H9 (cell line): ENCODE measurements around the gene UBE2V1. TPM values are rescaled to one million over a fixed set of nuclear protein-coding genes. Genes with fewer than 3 reads are reported as not detected.
A peak's percentile ranks its signal among the peaks of the same experiment; 100 is the strongest.

ENCODE experiments used
- DNase-seq: peaks from one replicate; pipeline ENCODE4 v3.0.0-alpha.2; 2017
- H2AFZ ChIP-seq: one replicate; pipeline ENCODE4 v1.6.1; 2013; ENCODE audit warnings: mild to moderate bottlenecking, low read length, control low read depth, moderate library complexity
- H2AK5ac ChIP-seq: 2 replicates; pipeline ENCODE4 v1.6.1; 2013; ENCODE audit warnings: low read length, control low read depth, mixed read lengths; ENCODE audit not compliant: insufficient read length
- H2BK120ac ChIP-seq: one replicate; pipeline ENCODE4 v1.6.1; 2013; ENCODE audit warnings: low read depth, mild to moderate bottlenecking, low read length, control low read depth, inconsistent platforms; ENCODE audit not compliant: poor library complexity, severe bottlenecking
- H2BK12ac ChIP-seq: 2 replicates; pipeline ENCODE4 v1.6.1; 2013; ENCODE audit warnings: low read length, control low read depth, mixed read lengths, low read depth; ENCODE audit not compliant: insufficient read length
- H2BK15ac ChIP-seq: 2 replicates; pipeline ENCODE4 v1.6.1; 2013; ENCODE audit warnings: low read depth, low read length, control low read depth
- H2BK20ac ChIP-seq: one replicate; pipeline ENCODE4 v1.6.1; 2013; ENCODE audit warnings: low read depth, mild to moderate bottlenecking, low read length, control low read depth, inconsistent platforms; ENCODE audit not compliant: poor library complexity, severe bottlenecking
- H2BK5ac ChIP-seq: 2 replicates; pipeline ENCODE4 v1.6.1; 2013; ENCODE audit warnings: low read length, control low read depth, mixed read lengths; ENCODE audit not compliant: insufficient read length
- H3K14ac ChIP-seq: 2 replicates; pipeline ENCODE4 v1.6.1; 2013; ENCODE audit warnings: low read length, control low read depth; ENCODE audit not compliant: insufficient read depth
- H3K18ac ChIP-seq: 2 replicates; pipeline ENCODE4 v1.6.1; 2013; ENCODE audit warnings: low read depth, mild to moderate bottlenecking, mixed read lengths, low read length, control low read depth; ENCODE audit not compliant: insufficient read length
- H3K23ac ChIP-seq: 2 replicates; pipeline ENCODE4 v1.6.1; 2013; ENCODE audit warnings: low read length, control low read depth, mixed read lengths, low read depth; ENCODE audit not compliant: insufficient read length
- H3K23me2 ChIP-seq: 2 replicates; pipeline ENCODE4 v1.6.1; 2013; ENCODE audit warnings: low read depth, mild to moderate bottlenecking, mixed read lengths, low read length, control low read depth; ENCODE audit not compliant: insufficient read length, poor library complexity, severe bottlenecking
- H3K27ac ChIP-seq: 2 replicates; pipeline ENCODE4 v1.5.1; 2013; ENCODE audit warnings: low read length, control low read depth, mixed read lengths, low read depth; ENCODE audit not compliant: insufficient read length
- H3K27me3 ChIP-seq: 2 replicates; pipeline ENCODE4 v1.6.1; 2013; ENCODE audit warnings: low read length, control low read depth, inconsistent platforms; ENCODE audit not compliant: insufficient read depth
- H3K4ac ChIP-seq: 2 replicates; pipeline ENCODE4 v1.6.1; 2013; ENCODE audit warnings: low read depth, mild to moderate bottlenecking, control low read depth, inconsistent platforms, low read length, moderate library complexity
- H3K4me1 ChIP-seq: 2 replicates; pipeline ENCODE4 v1.6.1; 2013; ENCODE audit warnings: low read length, control low read depth, inconsistent platforms; ENCODE audit not compliant: insufficient read depth
- H3K4me2 ChIP-seq: 2 replicates; pipeline ENCODE4 v1.6.1; 2013; ENCODE audit warnings: low read length, control low read depth, mixed read lengths; ENCODE audit not compliant: insufficient read length, insufficient read depth
- H3K56ac ChIP-seq: 2 replicates; pipeline ENCODE4 v1.6.1; 2013; ENCODE audit warnings: low read depth, mild to moderate bottlenecking, mixed read lengths, low read length, control low read depth; ENCODE audit not compliant: insufficient read length
- H3K79me1 ChIP-seq: 2 replicates; pipeline ENCODE4 v1.6.1; 2013; ENCODE audit warnings: low read depth, mild to moderate bottlenecking, moderate library complexity, low read length, control low read depth, inconsistent platforms; ENCODE audit not compliant: insufficient read depth, poor library complexity, severe bottlenecking
- H3K79me2 ChIP-seq: 2 replicates; pipeline ENCODE4 v1.6.1; 2013; ENCODE audit warnings: low read length, control low read depth, inconsistent platforms; ENCODE audit not compliant: insufficient read depth
- H3K9ac ChIP-seq: 2 replicates; pipeline ENCODE4 v1.6.1; 2013; ENCODE audit warnings: low read length, control low read depth, mixed read lengths; ENCODE audit not compliant: insufficient read length; ENCODE audit errors: extremely low read depth
- H3K9me3 ChIP-seq: one replicate; pipeline ENCODE4 v1.6.1; 2013; ENCODE audit warnings: low read depth, low read length, inconsistent platforms; ENCODE audit not compliant: control insufficient read depth
- H3T11ph ChIP-seq: one replicate; pipeline ENCODE4 v1.6.1; 2013; ENCODE audit warnings: mild to moderate bottlenecking, low read length, control low read depth, inconsistent platforms
- H4K20me1 ChIP-seq: one replicate; pipeline ENCODE4 v1.6.1; 2013; ENCODE audit not compliant: control insufficient read depth, insufficient read length, insufficient read depth
- H4K5ac ChIP-seq: 2 replicates; pipeline ENCODE4 v1.6.1; 2013; ENCODE audit warnings: low read depth, mild to moderate bottlenecking, mixed read lengths, low read length, control low read depth; ENCODE audit not compliant: insufficient read length
- H4K8ac ChIP-seq: replicated peaks from 2 replicates; pipeline ENCODE4 v1.6.1; 2013; ENCODE audit warnings: low read length, control low read depth, mixed read lengths, low read depth; ENCODE audit not compliant: insufficient read length
- H4K91ac ChIP-seq: 2 replicates; pipeline ENCODE4 v1.6.1; 2013; ENCODE audit warnings: low read depth, mild to moderate bottlenecking, moderate library complexity, mixed read lengths, low read length, control low read depth; ENCODE audit not compliant: insufficient read length
- H3K27ac Mint-ChIP-seq, 3 experiments: 2 replicates in 2 of 3; 3 replicates in 1 of 3; pipeline ENCODE4 v1.8.0; 2020 to 2021; ENCODE audit warnings: mixed read lengths in 3 of 3, mild to moderate bottlenecking in 1 of 3, moderate library complexity in 1 of 3
- H3K27me3 Mint-ChIP-seq: 2 replicates; pipeline ENCODE4 v1.8.0; 2021; ENCODE audit warnings: low read depth, mild to moderate bottlenecking, moderate library complexity, mixed read lengths
- H3K36me3 Mint-ChIP-seq, 3 experiments: 2 replicates in 2 of 3; 3 replicates in 1 of 3; pipeline ENCODE4 v1.8.0; 2020 to 2021; ENCODE audit warnings: low read depth in 3 of 3, mixed read lengths in 3 of 3; ENCODE audit not compliant: insufficient read depth in 1 of 3
- H3K4me1 Mint-ChIP-seq, 2 experiments: 2 replicates each; pipeline ENCODE4 v1.8.0; 2020; ENCODE audit warnings: mixed read lengths in 2 of 2
- H3K4me3 Mint-ChIP-seq, 2 experiments: 2 replicates in 1 of 2; 3 replicates in 1 of 2; pipeline ENCODE4 v1.8.0; 2020 to 2021; ENCODE audit warnings: mild to moderate bottlenecking in 2 of 2, mixed read lengths in 2 of 2, moderate library complexity in 1 of 2
- H3K9me3 Mint-ChIP-seq, 2 experiments: 2 replicates in 1 of 2; 3 replicates in 1 of 2; pipeline ENCODE4 v1.8.0; 2020; ENCODE audit warnings: mild to moderate bottlenecking in 2 of 2, mixed read lengths in 2 of 2, moderate library complexity in 1 of 2
- CTCF ChIP-seq: fragments of 200-600 bp; sonication (generic); conservative IDR thresholded peaks from 3 replicates; pipeline ENCODE4 v1.8.0; 2021; ENCODE audit warnings: antibody characterized with exemption, mild to moderate bottlenecking
- WGBS: extraction: QIAGEN DNeasy Blood & Tissue Kit; methylation state at CpG from one replicate; pipeline ENCODE4 v1.1.7; 2013; ENCODE audit warnings: missing lambda C conversion rate, low lambda C conversion rate, mixed read lengths; ENCODE audit not compliant: insufficient read length; ENCODE audit errors: extremely low coverage; 5-methylcytosine and 5-hydroxymethylcytosine counted together
- total RNA-seq: library from RNA; stranded (reverse); gene quantifications from 2 replicates; pipeline ENCODE4 v1.2.1, GENCODE V29; 2021

Gene UBE2V1
- total RNA-seq, 1 experiment from 2014 or later, result 152 TPM

- H3K27ac Mint-ChIP-seq, result peak overlapping the region in 1 of 3 experiments; percentile 41; a peak in 2 of 7 replicates
- Histone ChIP-seq H4K20me1 (no peaks in the 10 kb centered on the region), H3K9ac (no peak overlapping the region), H3K4ac (no peak overlapping the region), H4K8ac (no peak overlapping the region), H2BK120ac (no peak overlapping the region), H3K4me1 (peaks cover 3% of the 10 kb centered on the region; the same call in 1 of the 2 replicates), H3K79me1 (peaks cover 7% of the 10 kb centered on the region), H3T11ph (no peak overlapping the region), H2AK5ac (no peak overlapping the region), H4K5ac (no peak overlapping the region), H3K9me3 (no peaks in the 10 kb centered on the region), H3K4me2 (no peak overlapping the region), H4K91ac (no peak overlapping the region), H2BK12ac (no peak overlapping the region), H3K56ac (no peak overlapping the region), H2BK15ac (no peak overlapping the region), H2BK20ac (no peak overlapping the region), H3K18ac (no peak overlapping the region), H3K14ac (no peak overlapping the region), H3K27ac (no peak overlapping the region), H2BK5ac (no peak overlapping the region), H2AFZ (no peak overlapping the region), H3K23me2 (no peaks in the 10 kb centered on the region), H3K23ac (no peak overlapping the region), H3K27me3 (no peaks in the 10 kb centered on the region), H3K79me2 (peaks cover 36% of the 10 kb centered on the region; the same call in 1 of the 2 replicates)
- H3K27me3 Mint-ChIP-seq, result no peaks in the 10 kb centered on the region
- H3K4me3 Mint-ChIP-seq, result no peak overlapping the region
- no CpG with 5 or more reads among the region's 2 CpGs for WGBS
- DNase-seq, result no peak
- H3K36me3 Mint-ChIP-seq, result peaks cover 3 to 12% (median 3%) of the 10 kb centered on the region in 3 experiments; a peak in 5 of 7 replicates
- no peaks in the 10 kb centered on the region for H3K9me3 Mint-ChIP-seq
- TF ChIP-seq CTCF, result no peak
- H3K4me1 Mint-ChIP-seq, result peaks cover 26 to 37% of the 10 kb centered on the region in 2 experiments
Observed at GRCh38 chr20:50101281-50101680, 11.7 kb downstream of the UBE2V1 start.
